Stimulated activated naive CD8-positive, alpha-beta T cell treated with anti-CD3 and anti-CD28 coated beads, Interleukin-15, Interleukin-2, amounts not matched to agents 100 U/mL and 50 U/mL, for 24 hours (primary cell): ENCODE results near the gene NETO1.

Experiments used
- ATAC-seq: fragments of 150-1000 bp; cut with Tn5 transposase; one replicate; pipeline ENCODE4 v1.10.0; 2021
- DNase-seq: peaks from one replicate; pipeline ENCODE4 v3.0.0; 2021

Gene NETO1

GRCh38 chr18:72846736-72847533, 20.9 kb downstream of the NETO1 start:
- no peak for DNase-seq
- no peak for ATAC-seq

GRCh38 chr18:72843743-72844142, 24.0 kb downstream of the NETO1 start:
- DNase-seq = no peak
- ATAC-seq = no peak

- no peak for DNase-seq
- no peak for ATAC-seq
These were observed 27.7 kb downstream of the NETO1 start for GRCh38 chr18:72840109-72840508.

- no peak for ATAC-seq
- no peak for DNase-seq
These were observed 33.1 kb downstream of the NETO1 start for GRCh38 chr18:72834731-72835130.

GRCh38 chr18:72833471-72833870, 34.3 kb downstream of the NETO1 start:
- ATAC-seq = no peak

GRCh38 chr18:72830109-72830508, 37.7 kb downstream of the NETO1 start:
- DNase-seq (peak; percentile 5), ATAC-seq (no peak)

More at GRCh38 chr18:72833471-72833870, 34.3 kb downstream of the NETO1 start:
- DNase-seq = no peak

GRCh38 chr18:72828601-72829000, 39.2 kb downstream of the NETO1 start:
- ATAC-seq (no peak), DNase-seq (no peak)

GRCh38 chr18:72826736-72827135, 41.1 kb downstream of the NETO1 start:
- ATAC-seq = no peak

GRCh38 chr18:72823345-72823744, 44.4 kb downstream of the NETO1 start:
- DNase-seq = no peak

More at GRCh38 chr18:72826736-72827135, 41.1 kb downstream of the NETO1 start:
- DNase-seq = no peak

GRCh38 chr18:72822202-72822601, 45.6 kb downstream of the NETO1 start:
- ATAC-seq = no peak
- DNase-seq = no peak

More at GRCh38 chr18:72823345-72823744, 44.4 kb downstream of the NETO1 start:
- ATAC-seq = no peak

GRCh38 chr18:72820571-72820970, 47.2 kb downstream of the NETO1 start:
- no peak for DNase-seq
- ATAC-seq = no peak

- ATAC-seq = no peak
- DNase-seq = no peak
These were observed 48.7 kb downstream of the NETO1 start for GRCh38 chr18:72819050-72819449.

- no peak for DNase-seq
- ATAC-seq = no peak
These were observed 56.7 kb downstream of the NETO1 start for GRCh38 chr18:72811047-72811446.

- ATAC-seq = no peak
These were observed 59.1 kb downstream of the NETO1 start for GRCh38 chr18:72808680-72809079.

GRCh38 chr18:72799106-72799505, 68.7 kb downstream of the NETO1 start:
- ATAC-seq (no peak), DNase-seq (no peak)

More at GRCh38 chr18:72808680-72809079, 59.1 kb downstream of the NETO1 start:
- DNase-seq = no peak

GRCh38 chr18:72783530-72783929, 84.3 kb downstream of the NETO1 start:
- no peak for ATAC-seq
- DNase-seq = no peak

- DNase-seq = no peak
- no peak for ATAC-seq
These were observed 92.9 kb downstream of the NETO1 start for GRCh38 chr18:72774914-72775313.

GRCh38 chr18:72772916-72773315, 94.9 kb downstream of the NETO1 start:
- ATAC-seq = no peak
- no peak for DNase-seq

- ATAC-seq (no peak), DNase-seq (no peak)
These were observed 99.0 kb downstream of the NETO1 start for GRCh38 chr18:72768681-72769229.

GRCh38 chr18:72762515-72763122, 105.2 kb downstream of the NETO1 start:
- DNase-seq (no peak), ATAC-seq (no peak)

GRCh38 chr18:72752220-72752619, 115.6 kb downstream of the NETO1 start:
- DNase-seq = no peak
- ATAC-seq = no peak

GRCh38 chr18:72742002-72742401, 125.8 kb downstream of the NETO1 start:
- DNase-seq = no peak
- ATAC-seq = no peak

- no peak for DNase-seq
- ATAC-seq = no peak
These were observed 129.7 kb downstream of the NETO1 start for GRCh38 chr18:72738136-72738535.
